ENCODE measurements around the gene NCKAP1. TPM values are rescaled to one million over a fixed set of nuclear protein-coding genes. Genes with fewer than 3 reads are reported as not detected.

Gene NCKAP1
- polyA plus RNA-seq, 2 of the 4 experiments (the other 2 are of a cell fraction), result 98.8 to 201 TPM

GRCh38 chr2:182913064-182913463, 125.2 kb downstream of the NCKAP1 start (continued):
- TF ChIP-seq BHLHE40 (IDR thresholded peaks at IDR 0.05; ENCODE audit: low read depth, low read length) (no peak), ZFP36 (IDR thresholded peaks at IDR 0.05; ENCODE audit: borderline replicate concordance, partially characterized antibody) (no peak), PBX3 (IDR thresholded peaks at IDR 0.05) (no peak), CTCF (IDR thresholded peaks at IDR 0.05) (no peak), NFE2L2 (conservative IDR thresholded peaks at IDR 0.05; ENCODE audit: low read length) (no peak), CBX8 (IDR thresholded peaks at IDR 0.05) (no peak), PHF8 (IDR thresholded peaks at IDR 0.05; ENCODE audit: borderline replicate concordance, low read depth) (no peak), TFCP2L1 (CRISPR knock-in tag; IDR thresholded peaks at IDR 0.05) (no peak), NPAS2 (CRISPR knock-in tag; IDR thresholded peaks at IDR 0.05; ENCODE audit: borderline replicate concordance) (no peak), RARB (CRISPR knock-in tag; IDR thresholded peaks at IDR 0.05) (no peak)

GRCh38 chr2:182912518-182912915, 125.7 kb downstream of the NCKAP1 start:
- Histone ChIP-seq H3K9me3 (no peaks in the 10 kb centered on the region), H3K4me3 (no peak overlapping the region), H3K4me2 (no peak overlapping the region), H3K27ac (no peak overlapping the region; a peak in 1 of 6 replicates), H3K4me1 (peaks cover 32% of the 10 kb centered on the region)
- CTCF ChIA-PET, result no interaction called here
- DNase-seq (ENCODE audit: low read depth in 1 of 2, low spot score in 1 of 2) (no peak), FAIRE-seq (no peak), ATAC-seq (no peak)
- 94% methylated on average over 3 of the region's 3 CpGs for WGBS (ENCODE audit: missing lambda C conversion rate)
- TF ChIP-seq EP300 (IDR thresholded peaks at IDR 0.05), result no peak
- TF ChIP-seq POLR2A (IDR thresholded peaks at IDR 0.05; ENCODE audit: low read length), result no peak
- TF ChIP-seq TP53 (CRISPR knock-in tag; IDR thresholded peaks at IDR 0.05), result no peak
- no peak for TF ChIP-seq RAD21 (conservative IDR thresholded peaks at IDR 0.05 in 1 of 2, IDR thresholded peaks at IDR 0.05 in 1 of 2)
- POLR2A ChIA-PET, result no interaction called here

- CTCF ChIA-PET, result no interaction called here
- peaks cover 31% of the 10 kb centered on the region for H3K4me1 ChIP-seq
- TF ChIP-seq GATA3 (IDR thresholded peaks at IDR 0.05; ENCODE audit: borderline replicate concordance) (no peak), RARB (CRISPR knock-in tag; IDR thresholded peaks at IDR 0.05) (no peak)
- H3K4me2 ChIP-seq, result no peak overlapping the region
- WGBS (ENCODE audit: missing lambda C conversion rate), result 81% methylated on average over 2 of the region's 2 CpGs
- no peak overlapping the region; a peak in 1 of 6 replicates for H3K27ac ChIP-seq
- no peaks in the 10 kb centered on the region for H3K9me3 ChIP-seq
- POLR2A ChIA-PET, result interaction anchor here (0.9 kb wide), 1 partner anchor 196 kb away, joined by 3 read pairs; no protein-coding TSS in a partner anchor
- DNase-seq (ENCODE audit: low read depth in 1 of 2, low spot score in 1 of 2), result no peak
- no peak overlapping the region for H3K4me3 ChIP-seq
- FAIRE-seq, result no peak
- no peak for ATAC-seq
Observed at GRCh38 chr2:182911813-182912517, 126.3 kb downstream of the NCKAP1 start.

GRCh38 chr2:182910965-182911364, 127.3 kb downstream of the NCKAP1 start:
- WGBS (ENCODE audit: missing lambda C conversion rate), result 86% methylated on average over 1 of the region's 1 CpG
- POLR2A ChIA-PET, result no interaction called here
- Histone ChIP-seq H3K4me2 (no peak overlapping the region), H3K4me3 (no peak overlapping the region), H3K4me1 (peaks cover 21% of the 10 kb centered on the region), H3K9me3 (no peaks in the 10 kb centered on the region), H3K27ac (no peak overlapping the region)
- no peak for FAIRE-seq
- ATAC-seq, result no peak
- DNase-seq (ENCODE audit: low read depth in 1 of 2, low spot score in 1 of 2), result no peak
- TF ChIP-seq JUN (IDR thresholded peaks at IDR 0.05) (no peak), CBX2 (IDR thresholded peaks at IDR 0.05; ENCODE audit: borderline replicate concordance, low read depth) (no peak), MAZ (IDR thresholded peaks at IDR 0.05; ENCODE audit: borderline replicate concordance, low read depth, low read length) (no peak), E2F6 (IDR thresholded peaks at IDR 0.05; ENCODE audit: borderline replicate concordance, low read depth) (no peak)
- CTCF ChIA-PET, result interaction anchor here (1.2 kb wide), 1 partner anchor 19 kb away, joined by 4 read pairs; no protein-coding TSS in a partner anchor
